SH-SY5Y (cell line): Measurements from ENCODE around the gene SFTA2.

Experiments
- GATA2 ChIP-seq: IDR thresholded peaks from 2 replicates; pipeline ENCODE4 v1.6.1; 2011; ENCODE audit warnings: mild to moderate bottlenecking, low read depth, low read length
- GATA3 ChIP-seq: IDR thresholded peaks from 2 replicates; pipeline ENCODE4 v1.6.1; 2011; ENCODE audit warnings: low read depth, mild to moderate bottlenecking, low read length, moderate library complexity

Gene SFTA2

GRCh38 chr6:30902709-30903108 lies 29.3 kb downstream of the SFTA2 start:
- TF ChIP-seq GATA2 (no peak), GATA3 (no peak)

GRCh38 chr6:30901436-30901835 lies 30.5 kb downstream of the SFTA2 start:
- TF ChIP-seq GATA3 (no peak), GATA2 (no peak)

- TF ChIP-seq GATA2 (no peak), GATA3 (no peak)
Observed at GRCh38 chr6:30900863-30901417, 31.0 kb downstream of the SFTA2 start.

- TF ChIP-seq GATA2 (no peak), GATA3 (no peak)
Observed at GRCh38 chr6:30898750-30899360, 33.1 kb downstream of the SFTA2 start.

- no peak for TF ChIP-seq GATA3
- TF ChIP-seq GATA2: no peak
Observed at GRCh38 chr6:30897882-30898281, 34.1 kb downstream of the SFTA2 start.

- TF ChIP-seq GATA3 (no peak), GATA2 (no peak)
Observed at GRCh38 chr6:30896541-30896940, 35.4 kb downstream of the SFTA2 start.

GRCh38 chr6:30895343-30895742 lies 36.6 kb downstream of the SFTA2 start:
- TF ChIP-seq GATA2 (no peak), GATA3 (no peak)

- no peak for TF ChIP-seq GATA3
- TF ChIP-seq GATA2: no peak
Observed at GRCh38 chr6:30894935-30895334, 37.0 kb downstream of the SFTA2 start.

GRCh38 chr6:30894381-30894780 lies 37.6 kb downstream of the SFTA2 start:
- TF ChIP-seq GATA2 (no peak), GATA3 (no peak)

- TF ChIP-seq GATA3 (no peak), GATA2 (no peak)
Observed at GRCh38 chr6:30893666-30894065, 38.3 kb downstream of the SFTA2 start.

- TF ChIP-seq GATA3 (no peak), GATA2 (no peak)
Observed at GRCh38 chr6:30893001-30893591, 38.9 kb downstream of the SFTA2 start.

- TF ChIP-seq GATA2: no peak
- TF ChIP-seq GATA3: no peak
Observed at GRCh38 chr6:30891816-30892538, 40.0 kb downstream of the SFTA2 start.

GRCh38 chr6:30891450-30891723 lies 40.6 kb downstream of the SFTA2 start:
- no peak for TF ChIP-seq GATA3
- TF ChIP-seq GATA2: no peak

GRCh38 chr6:30890646-30891449 lies 41.1 kb downstream of the SFTA2 start:
- TF ChIP-seq GATA2 (no peak), GATA3 (no peak)

GRCh38 chr6:30889921-30890645 lies 41.9 kb downstream of the SFTA2 start:
- no peak for TF ChIP-seq GATA3
- TF ChIP-seq GATA2: no peak
